ENCODE data around the gene SLC36A3. TPM values are rescaled to one million over a fixed set of nuclear protein-coding genes. Genes with fewer than 3 reads are reported as not detected.

The SLC36A3 gene
- not detected in 2 replicates for total RNA-seq

DNA sequence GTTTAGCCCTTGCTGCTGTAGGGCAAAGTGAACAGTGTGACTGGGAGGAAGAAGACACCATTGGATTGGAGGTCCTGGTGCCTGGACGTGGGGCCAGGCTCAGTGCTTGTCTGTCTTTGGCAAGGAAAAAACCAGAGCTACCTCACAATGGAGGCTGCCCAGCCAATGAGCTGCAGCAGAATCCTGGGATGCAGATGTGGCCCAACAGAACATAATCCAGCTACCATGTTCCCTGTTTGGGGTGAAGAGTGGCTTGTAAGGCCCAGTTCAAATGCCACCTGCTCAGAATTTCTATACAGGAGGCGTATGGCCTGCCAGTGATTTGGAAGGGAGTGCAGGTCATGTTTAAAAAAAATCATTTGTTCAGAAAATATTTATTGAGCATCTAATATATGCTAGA lies at the start of gene SLC36A3:
SLC36A3 (minus strand) TSS at position 101 of the 400 bp plus-strand sequence. CDS start 412 bp downstream, outside the sequence.

DNA sequence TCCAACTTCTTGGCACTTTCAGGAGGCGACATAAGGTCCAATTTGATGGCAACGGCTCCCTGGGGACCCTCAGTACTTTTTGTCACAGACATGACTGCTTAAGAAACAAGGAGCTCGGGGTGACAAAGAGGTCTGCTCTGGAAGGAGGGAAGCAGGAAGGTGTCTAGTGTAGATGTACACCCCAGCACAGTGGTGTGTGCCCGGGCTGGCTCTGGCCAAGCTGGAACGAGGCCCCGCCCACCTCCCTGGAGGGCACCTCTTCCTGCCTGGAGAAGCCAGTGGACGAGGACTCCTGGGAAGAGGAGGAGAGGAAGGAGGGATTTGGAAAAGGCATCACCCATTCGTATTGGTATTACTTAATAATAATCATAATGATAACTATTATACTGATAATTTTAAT lies 43.8 kb upstream of the SLC36A3 start, which contains the start of gene SLC36A2:
SLC36A2 (minus strand) TSS at position 191 of the 400 bp plus-strand sequence; CDS start at position 92, 99 bp downstream.

DNA sequence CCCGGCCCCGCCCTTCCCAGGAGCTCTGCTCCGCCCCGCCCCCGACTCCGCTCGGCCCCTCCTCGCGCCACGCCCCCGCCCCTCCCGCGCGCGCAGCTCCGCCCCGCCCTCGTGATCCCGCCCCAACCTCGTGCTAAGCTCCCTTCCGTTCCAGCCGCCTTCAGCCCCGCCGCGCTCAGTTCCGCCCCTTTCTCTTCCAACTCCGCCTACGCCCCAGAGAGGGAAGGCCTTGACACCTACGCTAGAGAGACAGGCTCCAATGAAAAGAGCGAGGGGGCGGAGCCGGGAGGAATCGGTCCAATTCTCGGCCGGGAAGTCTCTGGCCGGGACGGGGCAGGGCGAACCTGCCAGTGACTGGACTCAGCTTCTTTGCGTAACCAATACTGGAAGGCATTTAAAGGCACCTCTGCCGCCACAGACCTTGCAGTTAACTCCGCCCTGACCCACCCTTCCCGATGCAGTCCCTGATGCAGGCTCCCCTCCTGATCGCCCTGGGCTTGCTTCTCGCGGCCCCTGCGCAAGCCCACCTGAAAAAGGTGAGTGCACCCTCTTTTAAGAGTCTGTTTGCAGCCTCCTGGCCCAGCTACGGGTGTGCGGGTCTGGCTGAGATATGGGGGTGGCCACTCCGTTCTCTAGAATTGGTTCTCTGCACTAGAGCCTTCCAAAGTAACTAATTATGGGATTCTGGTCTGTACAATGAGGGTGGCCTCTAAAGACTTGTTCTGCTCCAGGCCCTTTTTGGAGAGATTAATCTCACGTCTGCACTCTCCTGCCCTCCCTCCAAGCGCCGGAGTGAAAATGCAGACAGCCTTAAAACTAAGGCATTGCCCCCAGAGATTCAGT lies 50.6 kb downstream of the SLC36A3 start, which contains the start of gene GM2A:
GM2A (plus strand) TSS at position 424 of the 843 bp plus-strand sequence; CDS start at position 456, 32 bp downstream.

Other genes starting within 250 kb of the SLC36A3 start
- 74.5 and 77.5 TPM in 2 replicates for gene TNIP1, start 222.7 kb downstream of the SLC36A3 start, total RNA-seq
- 221 and 234 TPM in 2 replicates for gene ANXA6, start 146.0 kb downstream of the SLC36A3 start, total RNA-seq
- gene CCDC69, start 79.7 kb downstream of the SLC36A3 start, total RNA-seq: 8.4 and 14.6 TPM in 2 replicates
- 19.5 and 19.9 TPM in 2 replicates for gene GM2A, start 50.6 kb downstream of the SLC36A3 start, total RNA-seq
- not detected in 2 replicates for gene SLC36A2, start 43.8 kb upstream of the SLC36A3 start, total RNA-seq
- 7.2 and 8.5 TPM in 2 replicates for gene SLC36A1, start 143.8 kb upstream of the SLC36A3 start, total RNA-seq

All from thoracic aorta endothelial cell (primary cell).